GM12891 (cell line): ENCODE data around the gene ILF2.

ENCODE experiments used
- PAX5 ChIP-seq: IDR thresholded peaks from 2 replicates; pipeline ENCODE4 v1.6.1; 2011; ENCODE audit warnings: low read length, moderate library complexity, mild to moderate bottlenecking; ENCODE audit not compliant: insufficient read depth, severe bottlenecking
- POLR2A ChIP-seq: IDR thresholded peaks from 2 replicates; pipeline ENCODE4 v1.6.1; 2011; ENCODE audit warnings: low read depth, low read length, control low read depth
- POLR2AphosphoS5 ChIP-seq: IDR thresholded peaks from 2 replicates; pipeline ENCODE4 v1.6.1; 2011; ENCODE audit warnings: low read depth, low read length, control low read depth
- POU2F2 ChIP-seq: IDR thresholded peaks from 2 replicates; pipeline ENCODE4 v1.6.1; 2011; ENCODE audit warnings: low read depth, mild to moderate bottlenecking, control low read depth, low read length, moderate library complexity
- SPI1 ChIP-seq: IDR thresholded peaks from 2 replicates; pipeline ENCODE4 v1.6.1; 2011; ENCODE audit warnings: low read depth, low read length, control low read depth
- TAF1 ChIP-seq: IDR thresholded peaks from 2 replicates; pipeline ENCODE4 v1.6.1; 2011; ENCODE audit warnings: low read depth, low read length, control low read depth

DNA sequence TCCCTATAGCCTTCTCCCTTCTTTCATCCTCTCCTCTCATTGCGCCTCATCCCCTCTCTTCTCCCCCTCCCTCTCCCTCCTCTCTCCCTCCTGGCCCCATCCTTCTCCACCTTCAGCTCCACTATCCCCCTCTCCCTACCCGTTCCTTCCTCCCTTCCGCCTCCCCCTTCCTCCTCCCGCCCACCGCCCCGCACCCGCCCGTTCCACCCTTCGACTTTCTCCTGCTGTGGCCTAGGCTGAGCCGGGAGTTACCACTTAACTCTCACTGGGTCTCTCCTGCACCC, 9.3 kb upstream of the ILF2 start:
- TF ChIP-seq POLR2A (no peak), POLR2AphosphoS5 (no peak), TAF1 (no peak), PAX5 (no peak), SPI1 (no peak), POU2F2 (no peak)
